Suppressor macrophage treated with lipopolysaccharide for 1 hour (primary cell): ENCODE results near the gene MSH6.

Experiments
- DNase-seq, 3 donors: peaks; one replicate each; pipeline ENCODE4 v3.0.0-alpha.2; 2020 to 2022

The MSH6 gene

GRCh38 chr2:47782381-47782670 is 619 bp upstream of the MSH6 start:
- no peak for DNase-seq

- peak; percentile 55 to 79 (median 56) for DNase-seq
Observed at GRCh38 chr2:47783486-47784351, 774 bp downstream of the MSH6 start.

GRCh38 chr2:47784352-47784851 is 1.5 kb downstream of the MSH6 start:
- DNase-seq = no peak

GRCh38 chr2:47785986-47786385 is 3.0 kb downstream of the MSH6 start:
- DNase-seq = peak; percentile 77 to 93 (median 86)

- DNase-seq = no peak
Observed at GRCh38 chr2:47796090-47796697, 13.2 kb downstream of the MSH6 start.

GRCh38 chr2:47798631-47799030 is 15.7 kb downstream of the MSH6 start:
- DNase-seq = peak; percentile 60 to 68 (median 63)

- DNase-seq = peak; percentile 21 to 49 (median 38)
Observed at GRCh38 chr2:47799031-47799609, 16.2 kb downstream of the MSH6 start.

- no peak for DNase-seq
Observed at GRCh38 chr2:47801118-47801517, 18.2 kb downstream of the MSH6 start.

- DNase-seq = no peak
Observed at GRCh38 chr2:47803363-47803762, 20.4 kb downstream of the MSH6 start.

- no peak for DNase-seq
Observed at GRCh38 chr2:47803770-47804169, 20.8 kb downstream of the MSH6 start.

GRCh38 chr2:47805850-47806249 is 22.9 kb downstream of the MSH6 start:
- DNase-seq = no peak

GRCh38 chr2:47808614-47809013 is 25.7 kb downstream of the MSH6 start:
- no peak for DNase-seq

- DNase-seq = no peak
Observed at GRCh38 chr2:47809903-47810302, 27.0 kb downstream of the MSH6 start.

GRCh38 chr2:47810850-47811249 is 27.9 kb downstream of the MSH6 start:
- DNase-seq = no peak

GRCh38 chr2:47811668-47812067 is 28.7 kb downstream of the MSH6 start:
- DNase-seq = no peak

- no peak for DNase-seq
Observed at GRCh38 chr2:47815764-47816163, 32.8 kb downstream of the MSH6 start.

GRCh38 chr2:47818777-47819176 is 35.8 kb downstream of the MSH6 start:
- DNase-seq = no peak

- no peak for DNase-seq
Observed at GRCh38 chr2:47819834-47820233, 36.9 kb downstream of the MSH6 start.

GRCh38 chr2:47822518-47822917 is 39.6 kb downstream of the MSH6 start:
- no peak for DNase-seq

GRCh38 chr2:47833516-47833968 is 50.6 kb downstream of the MSH6 start:
- DNase-seq = no peak

- no peak for DNase-seq
Observed at GRCh38 chr2:47838249-47838648, 55.3 kb downstream of the MSH6 start.

- DNase-seq = no peak
Observed at GRCh38 chr2:47838686-47839085, 55.7 kb downstream of the MSH6 start.

- DNase-seq = no peak
Observed at GRCh38 chr2:47842846-47843245, 59.9 kb downstream of the MSH6 start.

- no peak for DNase-seq
Observed at GRCh38 chr2:47843407-47843806, 60.5 kb downstream of the MSH6 start.
